A549 (cell line): Measurements from ENCODE around the gene C1S. TPM values are rescaled to one million over a fixed set of nuclear protein-coding genes. Genes with fewer than 3 reads are reported as not detected.

Experiments
- ATAC-seq, 2 experiments: fragments of 200-7000 bp in 1 of 2; fragments of >200 bp in 1 of 2; cut with Nextera tagmentation in 1 of 2; cut with Tn5 transposase in 1 of 2; 3 replicates each; pipeline versions ENCODE4 v1.8.0 to v1.9.1; 2018 to 2020; ENCODE audit warnings: mild to moderate bottlenecking in 1 of 2, moderate library complexity in 1 of 2
- CTCF ChIA-PET: fragments of 300-600 bp; sonication (Branson Sonifier 250); formaldehyde crosslinking; extraction: SDS; loops from one replicate; lab custom pipeline; 2021; ENCODE audit warnings: antibody characterized with exemption, inconsistent platforms; lab: Yijun Ruan, JAX
- POLR2A ChIA-PET: fragments of 350-600 bp; formaldehyde crosslinking; extraction: SDS; loops from one replicate; lab custom pipeline; 2021; ENCODE audit warnings: antibody characterized with exemption, inconsistent platforms; lab: Yijun Ruan, JAX
- DNase-seq, 2 experiments: peaks; one replicate each; pipeline versions ENCODE4 v3.0.0 to v3.0.0-alpha.2; 2011 to 2016; ENCODE audit warnings: low read depth in 1 of 2, low spot score in 1 of 2
- FAIRE-seq: peaks from 2 replicates; lab custom pipeline; 2011; peaks lifted over from hg19 to GRCh38; lab: Jason Lieb, UNC
- H3K27ac ChIP-seq, 2 experiments: fragments of >200 bp; sonication (Bioruptor Twin); formaldehyde crosslinking; 3 replicates each; pipeline ENCODE4 v1.5.1; 2016 to 2017
- H3K4me1 ChIP-seq: fragments of >200 bp; sonication (Bioruptor Twin); formaldehyde crosslinking; 3 replicates; pipeline ENCODE4 v1.6.1; 2016
- H3K4me2 ChIP-seq: fragments of >200 bp; sonication (Bioruptor Twin); formaldehyde crosslinking; 3 replicates; pipeline ENCODE4 v1.6.1; 2016
- H3K4me3 ChIP-seq: fragments of >200 bp; sonication (Bioruptor Twin); formaldehyde crosslinking; 3 replicates; pipeline ENCODE4 v1.5.1; 2016
- H3K9me3 ChIP-seq: fragments of >200 bp; sonication (Bioruptor Twin); formaldehyde crosslinking; 3 replicates; pipeline ENCODE4 v1.6.1; 2016
- CTCF ChIP-seq: fragments of >200 bp; sonication (Bioruptor Twin); formaldehyde crosslinking; IDR thresholded peaks from 3 replicates; pipeline ENCODE4 v1.5.1; 2016
- E2F6 ChIP-seq: IDR thresholded peaks from 2 replicates; pipeline ENCODE4 v1.6.1; 2012; ENCODE audit warnings: low read depth, borderline replicate concordance
- ELK1 ChIP-seq: fragments of 150-350 bp; IDR thresholded peaks from 2 replicates; pipeline ENCODE4 v1.6.1; 2014; ENCODE audit warnings: low read depth, mild to moderate bottlenecking, low read length
- FOSL2 ChIP-seq, 2 experiments: fragments of 450-650 bp in 1 of 2; fragments of >200 bp in 1 of 2; sonication (Bioruptor Twin) in 1 of 2; formaldehyde crosslinking; IDR thresholded peaks; 2 replicates each; pipeline versions ENCODE4 v1.5.0 to v1.6.1; 2016 to 2020; ENCODE audit warnings: mild to moderate bottlenecking in 1 of 2, moderate library complexity in 1 of 2
- FOXS1 ChIP-seq: fragments of 250-450 bp; sonication (Bioruptor Pico); IDR thresholded peaks from 2 replicates; pipeline ENCODE4 v1.5.0; 2020; ENCODE audit warnings: mild to moderate bottlenecking, moderate library complexity
- GATA3 ChIP-seq: IDR thresholded peaks from 2 replicates; pipeline ENCODE4 v1.6.1; 2012; ENCODE audit warnings: borderline replicate concordance
- HMGXB4 ChIP-seq: fragments of 250-450 bp; sonication (Bioruptor Pico); IDR thresholded peaks from 2 replicates; pipeline ENCODE4 v1.5.0; 2021; ENCODE audit warnings: mild to moderate bottlenecking, moderate library complexity, borderline replicate concordance
- JUN ChIP-seq, 2 experiments: fragments of >200 bp; sonication (Bioruptor Twin); formaldehyde crosslinking; IDR thresholded peaks; 2 replicates in 1 of 2; 3 replicates in 1 of 2; pipeline ENCODE4 v1.6.1; 2016 to 2017
- KDM1A ChIP-seq: fragments of 200-600 bp; sonication (generic); IDR thresholded peaks from 2 replicates; pipeline ENCODE4 v1.6.1; 2016; ENCODE audit warnings: low read depth, mild to moderate bottlenecking
- KDM5A ChIP-seq: fragments of 200-600 bp; sonication (generic); IDR thresholded peaks from 2 replicates; pipeline ENCODE4 v1.6.1; 2016; ENCODE audit warnings: antibody characterized with exemption, mild to moderate bottlenecking
- MAFK ChIP-seq: fragments of 450-650 bp; IDR thresholded peaks from 2 replicates; pipeline ENCODE4 v1.6.1; 2014; ENCODE audit not compliant: partially characterized antibody
- MAX ChIP-seq: IDR thresholded peaks from 2 replicates; pipeline ENCODE4 v1.6.1; 2012
- NPAS2 ChIP-seq: fragments of 250-450 bp; sonication (Bioruptor Pico); IDR thresholded peaks from 2 replicates; pipeline ENCODE4 v1.8.0; 2022; ENCODE audit warnings: mild to moderate bottlenecking, moderate library complexity, borderline replicate concordance
- NR3C1 ChIP-seq: fragments of >200 bp; sonication (Bioruptor Twin); formaldehyde crosslinking; IDR thresholded peaks from 3 replicates; pipeline ENCODE4 v1.6.1; 2017
- PHF8 ChIP-seq: fragments of 200-600 bp; sonication (generic); IDR thresholded peaks from 2 replicates; pipeline ENCODE4 v1.6.1; 2016; ENCODE audit warnings: low read depth, mild to moderate bottlenecking, antibody characterized with exemption, moderate library complexity, borderline replicate concordance
- RAD21 ChIP-seq, 2 experiments: fragments of >200 bp in 1 of 2; sonication (Bioruptor Twin) in 1 of 2; formaldehyde crosslinking in 1 of 2; IDR thresholded peaks in 1 of 2; conservative IDR thresholded peaks in 1 of 2; 2 replicates in 1 of 2; 3 replicates in 1 of 2; pipeline ENCODE4 v1.6.1; 2012 to 2018; ENCODE audit warnings: inconsistent platforms in 1 of 2
- RNF2 ChIP-seq: fragments of 200-600 bp; sonication (generic); IDR thresholded peaks from 2 replicates; pipeline ENCODE4 v1.6.1; 2016; ENCODE audit warnings: low read depth, mild to moderate bottlenecking, antibody characterized with exemption, moderate library complexity, borderline replicate concordance
- SMC3 ChIP-seq: fragments of >200 bp; sonication (Bioruptor Twin); formaldehyde crosslinking; IDR thresholded peaks from 3 replicates; pipeline ENCODE4 v1.6.1; 2018; ENCODE audit warnings: inconsistent platforms
- SREBF2 ChIP-seq: fragments of 450-650 bp; IDR thresholded peaks from 2 replicates; pipeline ENCODE4 v1.6.1; 2014; ENCODE audit warnings: mild to moderate bottlenecking, moderate library complexity
- USF2 ChIP-seq: fragments of 450-650 bp; IDR thresholded peaks from 2 replicates; pipeline ENCODE4 v1.6.1; 2014; ENCODE audit warnings: antibody characterized with exemption
- ZC3H11A ChIP-seq: fragments of 450-650 bp; IDR thresholded peaks from 2 replicates; pipeline ENCODE4 v1.6.1; 2014; ENCODE audit warnings: antibody characterized with exemption, mild to moderate bottlenecking
- WGBS: methylation state at CpG from one replicate; pipeline ENCODE4 v1.1.6; 2017; ENCODE audit errors: missing lambda C conversion rate; 5-methylcytosine and 5-hydroxymethylcytosine counted together
- polyA plus RNA-seq, 4 experiments: library from polyadenylated mRNA; depleted of rRNA in 3 of 4; stranded (reverse); fragments of >200 nt; fragmentation: RNase III in 1 of 4; extraction: RNeasy Plus Mini Kit Qiagen cat#74134 plus additional on column Dnase treatment in 1 of 4; gene quantifications; 2 replicates in 3 of 4; 3 replicates in 1 of 4; pipeline ENCODE4 v1.2.3, GENCODE V29; 2011 to 2017

The C1S gene
- polyA plus RNA-seq, 2 of the 4 experiments (the other 2 are of a cell fraction): 65.5 to 107 TPM

- DNase-seq (no peak), FAIRE-seq (no peak), ATAC-seq (no peak)
- POLR2A ChIA-PET: interaction anchor here (1.3 kb wide), 1 partner anchor 99 kb away, joined by 3 read pairs; no protein-coding TSS in a partner anchor
- no peak overlapping the region for H3K4me3 ChIP-seq
- CTCF ChIA-PET: interaction anchor here (0.6 to 13.8 kb wide), 6 partner anchors 11 to 553 kb away, joined by 3 to 150 read pairs (median 38); partner anchors contain the start of genes C1R, C1RL and C1S
- no peak overlapping the region for H3K4me2 ChIP-seq
- H3K4me1 ChIP-seq: peaks cover 26% of the 10 kb centered on the region
- TF ChIP-seq SREBF2 (no peak), ZC3H11A (no peak), KDM1A (no peak), RNF2 (no peak), HMGXB4 (CRISPR knock-in tag) (no peak), NPAS2 (CRISPR knock-in tag) (no peak), KDM5A (no peak), E2F6 (no peak), FOXS1 (CRISPR knock-in tag) (no peak)
- 96% methylated on average over 4 of the region's 4 CpGs for WGBS
- H3K27ac ChIP-seq: peak overlapping the region; percentile 91; a peak in 5 of 6 replicates
- H3K9me3 ChIP-seq: no peaks in the 10 kb centered on the region
These were observed 16.0 kb downstream of the C1S start for GRCh38 chr12:7076493-7076892.

- H3K4me3 ChIP-seq: no peak overlapping the region
- FAIRE-seq: peak; percentile 39
- peak in 1 of 2 experiments; percentile 52; a peak in 3 of 6 replicates for ATAC-seq
- CTCF ChIA-PET: interaction anchor here (1.4 to 13.8 kb wide), 5 partner anchors 13 to 109 kb away, joined by 3 to 150 read pairs (median 74); partner anchors contain the start of genes C1R, C1RL and C1S
- H3K4me2 ChIP-seq: peak overlapping the region; percentile 84; the same call in 2 of the 3 replicates
- no peaks in the 10 kb centered on the region for H3K9me3 ChIP-seq
- no peak for TF ChIP-seq GATA3
- 0 out of 2 replicates have a peak, but pooled peaks have one; percentile 17 for TF ChIP-seq MAX
- no peak for TF ChIP-seq USF2
- peak; percentile 24; the same call in 2 of the 3 replicates for TF ChIP-seq CTCF
- peak in 1 of 2 experiments; percentile 15; a peak in 1 of 5 replicates for TF ChIP-seq RAD21 (conservative IDR thresholded peaks at IDR 0.05 in 1 of 2, IDR thresholded peaks at IDR 0.05 in 1 of 2)
- TF ChIP-seq NR3C1: no peak
- 0 out of 3 replicates have a peak, but pooled peaks have one; percentile 17 for TF ChIP-seq SMC3
- TF ChIP-seq, all 56 proteins: peak for 4
- POLR2A ChIA-PET: no interaction called here
- H3K4me1 ChIP-seq: peaks cover 26% of the 10 kb centered on the region
- WGBS: 33% methylated on average over 4 of the region's 4 CpGs
- peak overlapping the region; percentile 91 for H3K27ac ChIP-seq
- peak in 1 of 2 experiments; percentile 47 for DNase-seq
These were observed 17.6 kb downstream of the C1S start for GRCh38 chr12:7078163-7078562.

- TF ChIP-seq MAFK (no peak), ELK1 (no peak), PHF8 (no peak), JUN (IDR thresholded peaks at IDR 0.05) (0 out of 5 replicates have a peak, but pooled peaks of 1 of the 2 experiments have one; percentile 1), NR3C1 (no peak), FOSL2 (IDR thresholded peaks at IDR 0.05) (no peak), FOSL2 (CRISPR knock-in tag; IDR thresholded peaks at IDR 0.05) (peak; percentile 38)
- TF ChIP-seq, all 56 proteins: peak for 2
- FAIRE-seq (no peak), DNase-seq (peak in 1 of 2 experiments; percentile 52), ATAC-seq (peak; percentile 79 to 84)
- POLR2A ChIA-PET: interaction anchor here (0.5 to 2.4 kb wide), 12 partner anchors 9 to 136 kb away, joined by 3 to 27 read pairs (median 3); partner anchors contain the start of genes C12orf57, C1S, LPCAT3 and RNU7-1
- Histone ChIP-seq H3K4me3 (no peak overlapping the region), H3K9me3 (no peaks in the 10 kb centered on the region), H3K4me2 (peak overlapping the region; percentile 84), H3K4me1 (peaks cover 26% of the 10 kb centered on the region), H3K27ac (peak overlapping the region; percentile 91)
- CTCF ChIA-PET: interaction anchor here (0.6 to 13.8 kb wide), 6 partner anchors 11 to 188 kb away, joined by 3 to 150 read pairs (median 40); partner anchors contain the start of genes C1R, C1RL and C1S
These were observed 19.3 kb downstream of the C1S start for GRCh38 chr12:7079826-7080125.
